ENCODE measurements around the gene CRYBG3.
"Not testable (repeated sequence)": the region's sequence is repeated elsewhere in the genome, so short reads cannot be mapped to it uniquely, and the experiment has no call there.

Gene CRYBG3

DNA sequence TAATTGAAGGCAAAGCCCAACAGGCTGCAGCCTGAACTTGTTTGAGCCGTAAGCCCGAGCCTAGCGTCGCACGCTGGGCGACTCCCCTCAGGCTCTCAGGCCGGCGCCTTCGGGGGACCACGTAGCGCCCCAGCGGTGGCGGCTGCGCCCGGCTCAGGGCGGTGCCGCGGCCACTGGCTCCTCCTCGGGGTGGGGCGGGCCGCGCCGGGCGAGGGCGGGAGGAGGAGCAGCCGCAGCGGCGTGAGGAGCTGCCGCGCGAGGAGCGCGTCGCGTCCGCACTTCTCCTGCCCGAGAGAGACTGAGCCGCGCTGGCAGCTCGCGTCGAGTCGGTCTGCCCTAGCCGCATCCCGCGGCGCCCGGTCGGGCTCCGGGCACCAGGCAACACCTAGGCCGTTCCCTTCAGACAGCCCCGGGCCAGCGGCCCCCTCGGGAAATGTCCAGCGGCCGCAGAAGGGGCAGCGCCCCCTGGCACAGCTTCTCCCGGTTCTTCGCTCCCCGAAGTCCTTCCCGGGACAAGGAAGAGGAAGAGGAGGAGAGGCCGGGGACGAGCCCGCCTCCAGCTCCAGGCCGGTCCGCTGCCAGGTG is at the start of gene CRYBG3:
Gene CRYBG3, plus strand, starts transcription at position 238 of the 585 bp plus-strand sequence. Its CDS starts 196 bp downstream, at position 434.
- DNase-seq (ENCODE audit: low spot score) = peak; percentile 51

DNA sequence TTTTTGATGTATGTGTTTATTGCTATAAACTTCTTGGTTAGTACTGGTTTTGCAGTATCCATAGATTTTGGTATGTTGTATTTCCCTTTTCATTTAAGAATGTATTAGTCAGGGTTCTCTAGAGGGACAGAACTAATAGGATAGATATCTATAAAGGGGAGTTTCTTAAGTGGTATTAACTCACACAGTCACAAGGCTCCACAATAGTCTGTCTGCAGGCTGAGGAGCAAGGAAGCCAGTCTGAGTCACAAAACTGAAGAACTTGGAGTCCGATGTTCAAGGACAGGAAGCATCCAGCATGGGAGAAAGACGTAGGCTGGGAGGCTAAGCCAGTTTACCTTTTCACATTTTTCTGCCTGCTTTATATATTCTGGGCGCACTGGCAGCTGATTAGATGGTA is 48.9 kb upstream of the CRYBG3 start:
- DNase-seq (ENCODE audit: low spot score) = no peak

DNA sequence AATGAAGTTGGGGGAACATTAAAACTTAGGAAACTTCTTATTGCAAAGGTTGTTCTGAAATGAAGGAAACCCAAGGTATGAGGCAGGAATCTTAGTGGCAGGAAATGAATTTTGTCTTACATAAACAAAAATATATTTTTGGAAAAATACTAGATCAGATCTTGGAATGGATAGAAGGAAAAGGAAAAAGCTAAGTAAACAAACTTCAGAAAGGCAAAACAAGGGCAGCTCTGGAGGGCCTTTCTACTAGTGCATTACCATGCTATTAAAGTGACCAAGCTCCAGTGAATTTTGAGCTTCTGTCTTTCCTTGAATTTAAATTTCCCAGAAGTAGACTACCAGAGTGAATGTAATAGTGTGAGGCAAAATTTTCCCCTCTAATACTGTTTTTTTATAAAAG is 43.7 kb upstream of the CRYBG3 start:
- DNase-seq (ENCODE audit: low spot score) = no peak

DNA sequence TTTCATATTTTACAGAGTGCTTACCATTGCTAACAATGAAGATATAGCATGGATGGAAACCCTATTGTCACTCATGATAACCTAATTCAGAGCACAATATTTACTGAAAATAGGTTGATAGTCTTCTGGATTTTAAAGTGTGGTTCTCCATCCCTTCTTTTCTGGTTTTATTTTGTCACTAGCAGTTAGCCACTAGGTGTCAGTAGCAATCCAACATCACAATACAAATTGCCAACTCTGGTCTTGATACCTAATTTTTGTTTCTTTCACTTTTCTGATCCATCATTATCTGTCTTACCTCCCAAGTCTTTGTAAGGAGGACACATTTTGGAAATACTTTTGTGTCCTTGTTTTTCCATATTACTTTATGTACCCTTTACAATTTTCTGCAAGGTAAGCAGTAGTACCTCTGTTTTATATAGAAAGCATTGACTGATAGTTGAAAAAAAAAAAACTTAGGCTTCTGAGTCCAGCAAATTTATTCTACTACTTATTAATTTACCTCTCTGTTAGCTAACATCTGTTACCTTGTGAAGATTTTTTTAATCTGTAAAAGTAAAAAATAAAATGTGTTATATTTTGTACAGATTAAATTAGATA is 28.3 kb upstream of the CRYBG3 start:
- peak; percentile 30 for DNase-seq (ENCODE audit: low spot score)

DNA sequence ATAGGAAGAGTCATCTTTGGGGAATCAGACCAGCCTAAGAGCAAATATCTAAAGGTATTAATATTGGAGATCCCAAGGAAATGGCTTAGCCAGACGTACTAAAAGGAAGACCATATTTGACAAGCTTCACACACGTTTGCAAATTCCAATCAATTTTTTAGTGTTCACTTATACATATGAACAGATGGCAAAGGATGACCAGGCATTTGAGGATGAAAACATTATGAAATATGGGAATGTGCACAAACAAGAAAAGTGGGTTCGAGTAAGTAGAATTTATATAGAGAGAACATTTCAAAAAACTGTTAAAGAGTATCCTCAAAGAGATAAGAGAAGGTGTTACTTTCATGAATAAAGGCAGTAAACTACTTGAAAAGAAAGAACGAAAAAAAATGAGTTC is 25.9 kb upstream of the CRYBG3 start:
- no peak for DNase-seq (ENCODE audit: low spot score)

DNA sequence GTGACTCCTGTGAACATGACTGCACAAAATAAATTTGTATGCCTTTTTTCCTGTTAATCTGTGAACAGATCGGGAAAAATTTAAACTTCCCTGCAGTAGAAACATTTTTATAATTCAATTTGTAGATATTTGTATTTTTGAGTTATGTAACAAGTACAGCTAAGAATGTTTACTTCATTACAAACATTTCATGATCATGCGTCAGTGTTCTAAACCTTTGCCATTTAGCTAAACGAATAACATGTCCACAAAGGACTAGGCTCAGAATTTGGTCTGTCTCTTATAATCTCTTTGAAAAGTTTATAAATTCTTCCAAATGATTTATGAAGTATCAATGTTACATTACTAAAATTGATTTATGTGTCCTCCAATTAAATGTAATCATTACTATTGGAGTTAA is 17.3 kb upstream of the CRYBG3 start:
- no peak for DNase-seq (ENCODE audit: low spot score)

DNA sequence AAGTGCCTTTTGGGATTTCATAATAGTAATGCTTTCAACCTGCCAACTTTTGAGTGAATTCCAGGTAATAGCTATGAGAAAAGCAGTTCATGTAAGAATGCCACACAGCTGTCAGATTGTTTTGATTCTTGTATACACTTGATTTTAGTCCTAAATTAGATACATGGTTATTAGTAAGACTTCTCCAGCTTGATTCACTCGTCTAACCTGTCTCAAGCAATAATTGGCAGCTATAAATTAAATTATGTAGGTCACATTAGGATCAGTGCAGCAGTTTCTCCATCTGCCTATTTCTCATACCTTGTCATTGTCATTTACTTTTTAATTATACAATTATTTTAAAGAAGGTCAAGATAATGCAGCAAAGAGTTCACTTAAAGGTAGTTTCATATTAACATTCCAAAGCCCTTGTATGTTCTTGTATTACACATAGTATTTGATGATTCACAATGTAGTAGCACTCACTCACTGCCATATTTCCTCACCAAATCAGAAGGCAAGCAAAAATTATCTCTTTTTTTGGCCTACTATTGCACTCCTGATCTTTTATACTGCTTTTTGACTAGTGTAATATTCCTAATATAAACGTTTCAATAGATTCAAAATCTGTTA is 10.9 kb upstream of the CRYBG3 start:
- no peak for DNase-seq (ENCODE audit: low spot score)

DNA sequence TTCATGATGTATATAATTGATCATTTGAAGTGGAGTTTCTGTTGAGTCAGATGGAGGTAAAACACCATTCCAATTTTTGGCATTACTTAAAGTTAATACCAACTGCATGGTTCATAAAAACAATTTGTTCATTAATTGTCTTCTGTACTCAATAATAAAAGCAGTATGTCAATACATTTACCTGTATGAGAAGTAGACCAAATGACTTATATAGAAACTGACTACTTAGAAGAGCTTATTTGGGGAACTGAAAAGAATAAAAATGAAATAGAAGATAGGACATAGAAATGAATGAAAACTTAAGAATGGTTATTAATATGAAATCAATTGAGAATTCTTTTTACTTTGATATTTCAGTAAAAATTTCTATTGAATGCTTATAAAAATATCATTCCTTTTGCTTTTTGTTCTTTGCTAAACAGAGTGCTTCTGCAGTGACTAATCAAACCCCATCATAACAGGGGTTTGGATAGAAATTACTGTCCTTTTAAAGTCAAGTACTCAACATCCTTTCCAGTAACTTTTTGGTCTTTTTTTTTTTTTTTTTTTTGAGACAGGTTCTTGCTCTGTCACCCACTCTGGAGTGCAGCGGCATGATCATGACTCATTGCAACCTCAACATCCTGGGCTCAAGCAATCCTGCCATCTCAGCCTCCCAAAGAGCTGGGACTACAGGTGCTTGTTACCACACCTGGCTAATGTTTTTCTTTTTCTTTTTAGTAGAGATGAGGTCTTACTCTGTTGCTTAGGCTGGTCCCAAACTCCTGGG is 6.5 kb upstream of the CRYBG3 start:
- DNase-seq (ENCODE audit: low spot score) = no peak

DNA sequence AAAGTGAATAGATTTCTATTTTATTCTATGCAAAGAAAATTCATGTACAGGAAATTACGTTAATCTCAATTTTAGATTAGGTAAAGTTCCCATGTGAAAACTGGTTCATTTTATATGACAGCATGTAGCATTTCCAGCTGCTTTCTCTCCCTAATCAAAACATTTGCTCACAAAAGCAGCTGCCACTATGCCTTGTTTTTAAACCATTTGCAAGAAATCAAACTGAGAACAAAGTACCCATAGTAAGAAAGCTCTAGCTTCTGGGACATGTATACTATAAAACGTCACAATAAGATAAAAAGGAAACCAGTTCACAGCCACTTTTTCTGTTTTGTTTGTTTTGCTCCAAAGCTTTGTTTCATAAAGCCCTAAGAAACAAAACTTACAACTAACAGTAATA is 5.0 kb upstream of the CRYBG3 start:
- no peak for DNase-seq (ENCODE audit: low spot score)

DNA sequence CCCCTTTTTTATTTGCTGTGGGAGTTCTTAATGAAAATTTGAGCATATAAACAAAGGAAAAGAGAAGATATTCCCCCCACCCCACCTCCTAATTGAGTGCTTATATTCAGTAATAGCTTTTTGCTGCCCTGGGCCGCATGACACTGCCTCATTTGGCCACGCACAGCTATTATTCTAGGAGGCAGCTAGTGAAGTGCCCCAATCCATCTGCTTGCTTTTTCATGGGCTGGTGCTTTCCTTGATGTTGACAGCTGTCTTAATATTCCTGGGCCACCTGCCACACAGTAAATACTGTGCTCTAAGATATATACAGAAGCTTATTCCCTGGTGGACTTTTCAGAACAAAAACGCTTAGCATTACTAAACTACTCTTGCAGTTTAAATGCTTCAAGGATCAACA is 3.8 kb upstream of the CRYBG3 start:
- no peak for DNase-seq (ENCODE audit: low spot score)

DNA sequence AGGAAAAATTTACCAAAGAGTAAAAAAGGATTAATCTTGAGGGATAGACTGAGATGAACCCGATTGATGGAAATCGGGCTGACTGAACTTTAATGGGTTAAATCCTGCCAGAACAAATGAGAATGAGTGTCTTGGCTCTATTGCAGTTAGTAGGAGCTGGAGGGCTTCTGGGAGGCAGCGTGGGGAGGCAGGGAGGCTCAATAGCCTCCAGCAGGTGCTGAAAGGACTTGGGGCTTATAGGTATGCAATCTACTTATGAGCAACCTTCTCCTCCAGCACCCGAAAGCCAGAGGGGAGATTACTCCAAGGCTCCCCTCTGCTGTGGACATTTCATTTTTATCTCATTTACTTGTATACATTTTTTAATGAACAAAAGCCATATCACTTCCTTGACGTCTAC is 1.0 kb upstream of the CRYBG3 start:
- no peak for DNase-seq (ENCODE audit: low spot score)

DNA sequence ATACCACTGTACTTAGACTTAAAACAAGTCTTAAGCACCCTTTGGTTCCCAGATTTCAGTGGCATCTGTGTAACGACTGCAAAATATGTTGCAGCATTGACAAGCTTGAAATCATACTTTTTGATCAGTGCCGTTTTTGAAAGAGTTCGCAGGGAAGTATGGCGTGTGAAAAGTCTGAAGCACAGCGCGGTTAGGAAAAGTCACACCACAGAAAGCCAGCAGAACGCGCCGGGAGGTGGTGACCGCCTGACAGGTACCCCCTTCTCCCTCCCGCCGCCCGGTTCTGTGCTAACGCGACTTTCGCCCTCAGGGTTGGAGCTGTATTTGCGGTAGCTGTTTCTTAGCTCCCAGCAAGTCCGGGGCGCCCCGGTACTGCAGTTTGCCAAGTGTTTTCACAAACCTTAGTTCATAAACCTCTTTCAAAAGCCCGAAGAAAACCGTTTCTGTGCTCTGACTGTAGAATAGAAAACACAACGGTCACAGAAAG is 481 bp upstream of the CRYBG3 start:
- DNase-seq (ENCODE audit: low spot score) = no peak

DNA sequence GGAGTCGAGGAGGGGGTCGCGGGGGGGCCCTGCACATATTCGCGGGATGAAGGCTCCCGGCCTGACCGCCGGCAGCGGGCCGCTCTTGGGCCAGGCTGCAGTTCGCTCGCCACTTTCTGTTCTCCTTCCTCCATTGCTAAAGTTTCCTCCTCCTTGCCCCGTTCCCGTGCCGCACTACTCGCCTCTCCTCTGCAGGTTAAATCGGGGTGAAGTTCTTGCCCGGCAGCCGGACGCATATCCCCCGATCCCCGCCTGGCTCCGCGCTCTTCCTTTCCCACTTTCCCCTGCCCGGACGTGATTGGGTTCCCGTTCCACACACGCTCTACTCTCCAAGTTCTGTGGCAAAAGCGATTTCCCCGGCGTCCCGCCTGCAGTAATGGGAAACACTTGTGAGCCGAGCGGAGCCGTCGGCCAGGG is 556 bp downstream of the CRYBG3 start:
- no peak for DNase-seq (ENCODE audit: low spot score)

DNA sequence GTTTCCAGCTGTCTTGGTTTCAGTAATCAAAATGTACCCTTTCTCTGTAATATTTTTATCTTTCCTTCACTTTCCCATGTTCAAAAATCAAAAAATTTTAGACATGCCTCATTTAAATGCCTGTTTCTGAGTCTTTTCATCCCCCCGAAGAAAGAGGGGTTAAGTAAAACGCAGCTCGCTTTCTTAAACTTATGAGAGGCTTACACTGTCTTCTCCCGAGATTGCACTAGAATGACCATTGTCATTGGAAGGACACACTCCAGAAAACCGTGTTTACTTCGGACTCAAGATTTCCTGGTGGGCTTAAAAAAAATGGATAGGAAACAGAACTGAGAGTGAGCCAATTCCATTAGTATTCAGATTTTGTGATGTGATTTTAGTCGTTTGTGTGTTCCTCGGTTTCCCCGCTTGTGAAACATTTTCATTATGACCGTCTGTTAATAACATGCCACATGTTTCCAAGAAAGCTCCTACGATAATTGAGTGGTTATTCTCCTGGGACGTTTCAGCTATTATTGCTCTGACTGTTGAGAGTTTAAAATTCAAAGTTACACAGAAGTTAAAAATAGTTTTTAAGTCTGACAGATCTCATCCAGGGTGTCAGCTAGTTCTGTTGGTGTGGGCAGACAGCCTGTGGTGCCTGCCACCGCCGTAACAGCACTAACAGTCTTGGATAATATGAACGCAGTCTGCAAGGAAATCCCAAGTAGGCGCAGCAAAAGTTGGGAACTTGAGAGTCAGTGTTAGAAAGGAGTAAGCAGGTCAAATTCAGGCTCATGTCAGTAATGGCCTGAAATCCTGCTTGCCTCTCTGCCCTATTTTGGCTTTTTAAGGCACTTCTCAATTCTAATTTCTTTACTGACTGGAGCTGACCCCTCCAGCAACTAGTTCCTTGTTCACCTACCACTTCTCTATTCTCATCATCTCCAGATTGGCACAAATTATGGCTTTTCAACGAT is 1.5 kb downstream of the CRYBG3 start:
- no peak for DNase-seq (ENCODE audit: low spot score)

DNA sequence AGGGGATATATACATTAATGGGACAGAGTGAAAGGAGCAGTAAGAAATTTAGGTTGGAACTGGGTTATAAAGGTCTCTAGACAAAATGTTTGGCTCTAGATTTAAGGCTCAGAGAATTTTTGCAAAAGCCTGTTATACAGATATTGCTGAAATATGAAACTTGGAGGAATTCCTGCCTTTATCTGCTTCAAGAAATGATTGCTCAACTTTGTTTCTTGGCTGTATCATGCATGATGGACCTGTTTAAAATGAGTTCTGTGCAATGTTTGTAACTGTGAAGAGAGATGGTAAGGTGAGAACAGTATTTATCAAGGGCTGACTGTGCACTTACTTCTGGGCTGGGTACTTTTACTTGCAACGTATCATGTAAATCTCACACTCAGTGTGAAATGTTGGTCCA is 3.3 kb downstream of the CRYBG3 start:
- no peak for DNase-seq (ENCODE audit: low spot score)

DNA sequence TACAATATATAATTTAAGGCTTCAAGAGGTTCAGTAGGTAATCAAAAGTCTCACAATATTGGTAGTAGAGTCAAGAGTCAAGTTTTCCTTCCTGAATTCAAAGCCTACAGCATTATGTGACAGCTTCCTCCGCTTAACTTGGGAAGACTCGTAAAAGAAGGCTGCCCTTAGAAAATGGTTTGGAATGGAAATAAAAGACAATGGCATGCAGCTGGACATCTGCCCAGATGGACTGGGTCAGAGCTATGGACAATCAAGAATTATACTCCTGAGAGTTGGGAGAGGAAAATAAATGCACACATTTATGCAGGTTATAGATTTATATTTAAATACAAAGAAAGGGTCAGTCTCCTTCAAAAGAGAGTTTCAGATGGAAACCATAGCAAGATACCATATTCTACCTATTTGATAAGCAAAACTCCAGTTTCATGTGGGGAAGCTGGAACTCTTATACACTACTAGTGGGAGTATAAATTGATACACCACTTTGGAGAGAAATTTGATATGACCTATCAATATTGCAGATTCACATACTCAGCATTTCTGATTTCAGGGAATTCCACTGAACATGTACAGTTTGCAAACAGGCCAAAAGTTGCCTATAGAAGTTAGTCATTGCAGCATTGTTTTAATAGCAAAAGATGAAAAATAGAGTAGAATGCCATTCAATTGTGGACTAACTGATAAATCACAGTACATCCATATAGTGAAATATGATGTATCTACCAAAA is 6.1 kb downstream of the CRYBG3 start:
- DNase-seq (ENCODE audit: low spot score) = no peak

DNA sequence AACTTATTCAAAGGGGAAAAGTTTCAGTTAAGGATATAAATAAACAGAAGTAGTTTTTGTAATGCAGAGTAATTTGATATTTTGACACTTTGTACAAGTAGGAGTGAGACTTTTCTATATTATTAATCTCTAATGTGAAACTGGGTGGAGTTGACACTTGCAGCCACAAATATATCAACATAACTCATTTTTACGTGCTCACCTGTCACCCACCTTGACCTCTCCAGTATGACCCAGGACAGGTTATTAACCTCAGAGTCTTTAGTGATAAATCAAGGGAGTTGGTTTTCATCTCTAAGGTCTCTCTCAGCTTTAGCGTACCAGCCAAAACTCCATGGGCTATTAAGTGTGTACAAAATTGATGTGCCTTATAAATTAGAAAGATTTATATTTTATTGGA is 7.4 kb downstream of the CRYBG3 start:
- no peak for DNase-seq (ENCODE audit: low spot score)

DNA sequence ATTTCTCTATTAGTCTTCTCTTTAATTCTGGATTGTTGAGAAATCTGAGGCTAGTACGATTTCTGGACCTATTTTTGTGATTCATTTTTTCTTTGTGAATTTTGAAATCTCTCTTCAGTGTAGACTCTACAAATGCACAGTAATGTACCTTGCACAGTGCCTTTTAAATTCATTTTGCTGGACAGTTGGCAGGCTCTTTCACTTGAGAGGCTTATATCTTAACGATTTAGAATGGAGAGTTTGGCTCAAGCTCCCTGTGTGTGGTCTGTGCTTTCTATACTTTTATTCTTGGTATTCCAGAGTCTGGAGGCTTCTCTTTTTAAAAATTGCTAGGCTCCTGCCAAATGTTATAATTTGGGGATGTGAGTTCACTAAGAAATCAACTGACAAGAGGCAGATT is 8.8 kb downstream of the CRYBG3 start:
- DNase-seq (ENCODE audit: low spot score) = no peak

DNA sequence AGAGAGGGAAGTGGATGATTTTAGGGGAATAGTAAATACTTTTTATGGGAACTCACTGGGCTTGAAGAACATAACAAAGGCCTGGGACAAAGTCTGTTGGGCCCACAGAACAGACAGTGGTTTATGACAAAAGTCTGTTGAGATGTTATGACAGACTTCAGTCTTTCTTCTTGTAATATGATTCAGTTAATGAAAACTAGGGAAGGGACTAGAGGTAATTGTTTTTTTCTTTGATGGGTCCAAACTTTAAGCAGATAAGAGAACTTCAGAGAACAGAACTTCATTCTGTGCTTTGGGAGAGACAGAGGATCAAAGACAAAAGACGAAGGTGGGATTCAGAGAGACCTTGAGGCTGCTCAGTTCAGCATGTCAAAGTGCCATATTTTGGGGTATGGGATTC is 9.3 kb downstream of the CRYBG3 start:
- no peak for DNase-seq (ENCODE audit: low spot score)

DNA sequence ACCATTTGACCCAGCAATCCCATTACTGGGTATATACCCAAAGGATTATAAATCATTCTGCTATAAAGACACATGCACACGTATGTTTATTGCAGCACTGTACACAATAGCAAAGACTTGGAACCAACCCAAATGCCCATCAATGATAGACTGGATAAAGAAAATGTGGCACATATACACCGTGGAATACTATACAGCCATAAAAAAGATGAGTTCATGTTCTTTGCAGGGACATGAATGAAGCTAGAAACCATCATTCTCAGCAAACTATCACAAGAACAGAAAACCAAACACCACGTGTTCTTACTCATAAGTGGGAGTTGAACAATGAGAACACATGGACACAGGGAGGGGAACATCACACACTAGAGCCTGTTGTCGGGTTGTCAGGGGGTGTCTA is 11.4 kb downstream of the CRYBG3 start:
- DNase-seq (ENCODE audit: low spot score) = not testable (repeated sequence)

DNA sequence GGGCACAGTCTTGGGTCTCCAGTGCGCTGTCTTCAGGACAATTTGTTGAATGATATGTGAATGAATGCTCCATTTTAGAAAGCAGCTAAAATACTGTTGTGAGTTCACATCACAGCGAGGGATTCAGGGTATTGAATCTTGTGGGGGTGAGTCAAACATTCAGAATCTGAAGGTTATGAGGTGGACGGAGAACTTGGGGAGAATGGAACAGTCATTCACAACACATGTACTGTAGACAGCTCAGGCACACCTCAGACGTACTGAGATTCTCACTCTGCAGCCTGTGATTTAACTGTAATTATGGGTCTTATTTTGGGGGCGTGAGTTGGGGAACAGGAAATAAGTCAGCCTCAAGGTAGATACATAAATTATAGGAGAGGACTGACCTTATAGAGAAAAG is 13.9 kb downstream of the CRYBG3 start:
- no peak for DNase-seq (ENCODE audit: low spot score)
